Right lobe of liver (tissue), 4 donors: ENCODE results near the gene UBE2O.

Experiments
- POLR2A ChIP-seq: fragments of 450-650 bp; IDR thresholded peaks from one replicate; pipeline ENCODE4 v1.6.1; 2017; ENCODE audit warnings: antibody characterized with exemption, mild to moderate bottlenecking
- TF ChIP-seq, protein P1 (sequence below), 4 donors: fragments of 200-600 bp in 3 of 4; fragments of 450-650 bp in 1 of 4; IDR thresholded peaks; one replicate each; pipeline versions ENCODE4 v1.5.1 to v1.8.0; 2016 to 2022; ENCODE audit warnings: antibody characterized with exemption in 4 of 4, mild to moderate bottlenecking in 2 of 4
- donor health status: DM: no; HTN: no; CAD: no.
- donor health status: DM: no; HTN: no; CAD: no.
- donor health status: DM: no; HTN: yes; CAD: no.

- TF ChIP-seq, protein P1, sequence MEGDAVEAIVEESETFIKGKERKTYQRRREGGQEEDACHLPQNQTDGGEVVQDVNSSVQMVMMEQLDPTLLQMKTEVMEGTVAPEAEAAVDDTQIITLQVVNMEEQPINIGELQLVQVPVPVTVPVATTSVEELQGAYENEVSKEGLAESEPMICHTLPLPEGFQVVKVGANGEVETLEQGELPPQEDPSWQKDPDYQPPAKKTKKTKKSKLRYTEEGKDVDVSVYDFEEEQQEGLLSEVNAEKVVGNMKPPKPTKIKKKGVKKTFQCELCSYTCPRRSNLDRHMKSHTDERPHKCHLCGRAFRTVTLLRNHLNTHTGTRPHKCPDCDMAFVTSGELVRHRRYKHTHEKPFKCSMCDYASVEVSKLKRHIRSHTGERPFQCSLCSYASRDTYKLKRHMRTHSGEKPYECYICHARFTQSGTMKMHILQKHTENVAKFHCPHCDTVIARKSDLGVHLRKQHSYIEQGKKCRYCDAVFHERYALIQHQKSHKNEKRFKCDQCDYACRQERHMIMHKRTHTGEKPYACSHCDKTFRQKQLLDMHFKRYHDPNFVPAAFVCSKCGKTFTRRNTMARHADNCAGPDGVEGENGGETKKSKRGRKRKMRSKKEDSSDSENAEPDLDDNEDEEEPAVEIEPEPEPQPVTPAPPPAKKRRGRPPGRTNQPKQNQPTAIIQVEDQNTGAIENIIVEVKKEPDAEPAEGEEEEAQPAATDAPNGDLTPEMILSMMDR (IDR thresholded peaks at IDR 0.05), result peak; percentile 10 to 21 (median 12)
- no peak for TF ChIP-seq POLR2A
Measured at GRCh38 chr17:76432712-76433336, 20.1 kb downstream of the UBE2O start.
